ENCODE data around the gene CYP4F22.

DNA sequence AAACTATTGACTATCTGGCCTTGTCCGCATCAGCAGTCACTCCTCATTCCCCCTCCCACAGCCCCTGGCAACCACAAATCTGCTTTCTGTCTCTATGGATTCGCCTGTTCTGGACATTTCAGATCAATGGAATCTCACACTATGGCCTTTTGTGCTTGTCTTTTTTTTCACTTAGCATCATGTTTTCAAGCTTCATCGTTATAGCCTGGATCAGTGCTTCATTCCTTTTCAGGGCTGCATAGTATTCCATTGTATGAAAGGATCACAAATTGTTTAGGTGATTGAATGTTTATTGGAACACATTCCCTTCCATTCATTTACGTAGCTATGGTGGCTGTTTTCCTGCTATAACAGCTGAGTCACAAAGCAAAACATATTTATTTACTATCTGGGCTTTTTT, 21.3 kb upstream of the CYP4F22 start:
- TF ChIP-seq SIN3A (IDR thresholded peaks at IDR 0.05; ENCODE audit: low read depth) (no peak), POLR2AphosphoS5 (IDR thresholded peaks at IDR 0.05; ENCODE audit: low read depth, low read length) (no peak), RAD21 (IDR thresholded peaks at IDR 0.05; ENCODE audit: low read depth) (no peak), POLR2A (IDR thresholded peaks at IDR 0.05; ENCODE audit: borderline replicate concordance, extremely low read depth, insufficient read depth, insufficient read length) (no peak), EZH2 (IDR thresholded peaks at IDR 0.05) (no peak)
- TF ChIP-seq, protein P1, sequence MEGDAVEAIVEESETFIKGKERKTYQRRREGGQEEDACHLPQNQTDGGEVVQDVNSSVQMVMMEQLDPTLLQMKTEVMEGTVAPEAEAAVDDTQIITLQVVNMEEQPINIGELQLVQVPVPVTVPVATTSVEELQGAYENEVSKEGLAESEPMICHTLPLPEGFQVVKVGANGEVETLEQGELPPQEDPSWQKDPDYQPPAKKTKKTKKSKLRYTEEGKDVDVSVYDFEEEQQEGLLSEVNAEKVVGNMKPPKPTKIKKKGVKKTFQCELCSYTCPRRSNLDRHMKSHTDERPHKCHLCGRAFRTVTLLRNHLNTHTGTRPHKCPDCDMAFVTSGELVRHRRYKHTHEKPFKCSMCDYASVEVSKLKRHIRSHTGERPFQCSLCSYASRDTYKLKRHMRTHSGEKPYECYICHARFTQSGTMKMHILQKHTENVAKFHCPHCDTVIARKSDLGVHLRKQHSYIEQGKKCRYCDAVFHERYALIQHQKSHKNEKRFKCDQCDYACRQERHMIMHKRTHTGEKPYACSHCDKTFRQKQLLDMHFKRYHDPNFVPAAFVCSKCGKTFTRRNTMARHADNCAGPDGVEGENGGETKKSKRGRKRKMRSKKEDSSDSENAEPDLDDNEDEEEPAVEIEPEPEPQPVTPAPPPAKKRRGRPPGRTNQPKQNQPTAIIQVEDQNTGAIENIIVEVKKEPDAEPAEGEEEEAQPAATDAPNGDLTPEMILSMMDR (IDR thresholded peaks at IDR 0.05 in 2 of 3, conservative IDR thresholded peaks at IDR 0.05 in 1 of 3; ENCODE audit: borderline replicate concordance in 1 of 3, insufficient read depth in 1 of 3, low read depth in 2 of 3, low read length in 2 of 3), result no peak
- TF ChIP-seq, protein P2, sequence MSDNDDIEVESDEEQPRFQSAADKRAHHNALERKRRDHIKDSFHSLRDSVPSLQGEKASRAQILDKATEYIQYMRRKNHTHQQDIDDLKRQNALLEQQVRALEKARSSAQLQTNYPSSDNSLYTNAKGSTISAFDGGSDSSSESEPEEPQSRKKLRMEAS (IDR thresholded peaks at IDR 0.05), result no peak

Data from HCT116 (cell line).